HG03159 (cell line): Measurements from ENCODE around the gene HS3ST5.
"Not testable (repeated sequence)": the region's sequence is repeated elsewhere in the genome, so short reads cannot be mapped to it uniquely, and the experiment has no call there.

Source experiments
- ATAC-seq: cut with Tn5 transposase; IDR thresholded peaks from one replicate; pipeline ENCODE4 v1.9.1; 2021; ENCODE audit warnings: mild to moderate bottlenecking, moderate library complexity; ENCODE audit not compliant: unreplicated experiment

Gene HS3ST5

DNA sequence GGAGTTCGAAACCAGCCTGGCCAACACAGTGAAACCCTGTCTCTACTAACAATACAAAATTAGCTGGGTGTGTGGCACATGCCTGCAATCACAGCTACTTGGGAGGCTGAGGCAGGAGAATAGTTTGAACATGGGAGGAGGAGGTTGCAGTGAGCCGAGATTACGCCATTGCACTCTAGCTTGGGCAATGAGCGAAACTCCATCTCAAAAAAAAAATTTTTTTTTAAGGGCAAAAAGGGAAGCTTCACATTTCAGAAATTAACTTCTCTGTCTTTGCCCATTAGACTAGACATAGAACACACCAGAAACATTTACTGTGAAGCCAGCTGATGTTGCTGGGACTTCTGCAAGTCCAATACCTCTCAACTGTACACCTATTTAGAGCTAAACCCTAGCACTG lies 281.1 kb downstream of the HS3ST5 start:
- ATAC-seq, result no peak

DNA sequence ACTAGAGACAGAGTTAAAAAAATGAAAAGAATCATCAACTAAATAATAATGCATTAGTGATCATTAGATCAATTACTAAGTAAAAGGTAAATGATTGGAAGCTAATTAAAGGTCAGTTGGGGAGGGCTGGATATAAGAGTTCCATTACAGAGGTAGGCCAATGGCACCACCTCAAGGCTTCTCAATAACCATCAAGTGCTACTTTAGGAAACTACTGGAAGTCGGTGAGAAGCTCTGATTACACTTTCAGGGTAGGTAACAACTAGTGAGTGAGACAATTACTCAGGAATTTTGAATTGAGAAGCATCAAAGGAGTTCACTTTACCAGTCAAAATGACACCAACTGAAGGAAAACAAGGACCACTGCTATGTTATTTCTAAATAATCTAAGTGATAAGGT lies 281.7 kb downstream of the HS3ST5 start:
- ATAC-seq, result no peak

DNA sequence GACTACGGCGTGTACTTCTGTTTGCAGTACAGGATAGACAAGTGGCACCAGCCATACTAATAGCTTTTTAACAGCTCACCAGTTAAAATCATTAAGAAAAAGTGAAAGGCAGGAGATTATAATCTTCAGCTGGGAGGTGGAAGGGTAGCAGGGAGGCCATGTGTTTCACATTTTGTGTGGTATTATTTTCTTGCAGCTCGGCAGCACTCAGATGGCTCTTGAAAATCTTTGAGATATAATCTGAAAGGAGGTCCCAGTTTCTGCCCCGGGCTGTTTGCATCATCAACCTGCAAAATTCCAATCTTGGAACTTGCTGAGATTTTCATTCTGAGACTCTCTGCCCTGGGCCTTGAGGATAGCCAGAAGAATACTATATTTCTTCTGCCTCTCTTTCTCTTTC lies 284.4 kb downstream of the HS3ST5 start:
- no peak for ATAC-seq

DNA sequence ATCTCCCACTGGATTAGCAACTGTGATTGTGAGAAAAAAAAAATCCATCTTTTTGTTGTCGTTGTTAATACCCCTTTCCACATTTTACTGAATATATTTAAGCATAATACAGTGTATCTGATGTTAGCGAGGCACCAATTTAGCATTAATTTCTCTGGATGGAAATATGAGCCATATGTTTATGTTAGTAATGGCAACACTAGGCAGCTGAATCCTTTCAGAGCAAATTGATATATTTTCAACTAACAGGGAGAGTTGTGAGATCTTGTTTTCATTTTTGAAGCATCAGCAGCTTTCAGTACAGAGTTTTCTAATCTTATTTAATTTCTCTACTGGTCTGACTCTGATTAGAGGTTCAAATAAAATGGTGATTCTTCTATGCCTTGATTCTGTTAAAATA lies 287.1 kb downstream of the HS3ST5 start:
- no peak for ATAC-seq

DNA sequence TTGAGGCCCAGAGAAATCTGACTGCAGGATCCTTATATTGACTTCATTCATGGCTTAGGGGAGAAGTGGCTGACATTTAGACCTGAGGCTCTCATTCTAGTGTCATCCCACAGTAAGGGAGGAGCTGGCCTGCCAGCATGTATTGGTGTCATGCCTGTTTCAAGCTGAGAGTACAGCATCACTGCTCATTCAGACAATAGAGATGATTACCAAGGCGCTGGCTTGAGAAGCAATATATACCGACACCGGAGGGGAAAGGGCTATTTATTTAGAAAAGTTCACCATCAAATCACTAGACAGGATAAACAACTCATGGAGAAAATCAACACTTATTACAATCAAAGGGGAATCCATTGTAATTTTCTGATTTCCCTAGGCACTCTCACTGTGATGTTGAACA lies 287.5 kb downstream of the HS3ST5 start:
- ATAC-seq, result no peak

DNA sequence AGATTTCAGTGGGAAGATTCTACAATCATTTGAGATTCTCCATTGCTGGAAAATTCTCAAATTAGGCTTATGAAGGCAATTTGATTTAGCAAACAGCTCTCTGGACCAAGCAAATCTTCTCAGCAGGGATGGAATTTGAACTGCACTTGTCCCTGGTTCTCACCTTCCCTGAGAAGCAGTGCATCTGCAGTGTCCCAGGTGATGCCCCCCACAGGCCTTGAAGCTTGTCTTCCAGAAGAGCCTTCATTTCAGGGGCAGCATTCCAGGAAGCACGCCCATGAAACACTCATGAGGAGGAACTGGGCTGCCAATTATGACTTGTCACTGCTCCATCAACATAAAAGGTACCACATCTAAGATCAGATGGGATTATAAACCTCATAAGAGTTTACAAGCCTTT lies 289.0 kb downstream of the HS3ST5 start:
- ATAC-seq, result no peak

DNA sequence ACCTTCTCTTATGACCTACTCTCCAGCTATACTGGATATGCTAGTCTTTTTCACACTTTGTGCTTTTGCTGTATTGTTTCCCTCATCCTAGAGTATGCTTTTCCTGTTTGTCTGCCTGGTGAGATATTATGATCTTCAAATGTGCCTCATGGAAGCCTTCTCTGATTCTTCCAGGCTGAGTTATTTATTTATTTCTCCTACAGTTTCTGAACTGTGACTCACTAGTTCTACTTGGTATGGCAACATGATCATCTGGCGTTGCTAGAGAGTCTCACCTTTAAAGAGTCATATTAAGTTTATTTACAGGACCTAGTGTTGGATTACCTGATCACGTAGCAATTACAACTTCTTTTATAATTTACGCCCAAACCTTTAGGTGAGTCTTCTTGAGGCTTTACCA lies 290.7 kb downstream of the HS3ST5 start:
- ATAC-seq, result no peak

DNA sequence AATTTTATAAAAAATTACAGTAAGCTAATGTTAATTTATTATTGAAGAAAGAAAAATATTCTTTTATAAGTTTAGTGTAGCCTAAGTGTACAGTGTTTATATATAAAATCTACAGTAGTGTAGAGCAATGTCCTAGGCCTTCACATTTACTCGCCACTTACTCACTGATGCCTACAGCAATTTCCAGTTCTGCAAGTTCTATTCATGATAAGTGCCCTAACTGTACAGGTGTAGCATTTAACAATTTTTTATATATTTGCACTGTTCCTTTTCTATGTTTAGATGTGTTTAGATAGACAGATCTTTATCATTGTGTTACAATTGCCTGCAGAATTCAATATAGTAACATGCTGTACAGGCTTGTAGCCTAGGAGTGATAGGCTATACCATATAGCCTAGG lies 291.8 kb downstream of the HS3ST5 start:
- no peak for ATAC-seq

DNA sequence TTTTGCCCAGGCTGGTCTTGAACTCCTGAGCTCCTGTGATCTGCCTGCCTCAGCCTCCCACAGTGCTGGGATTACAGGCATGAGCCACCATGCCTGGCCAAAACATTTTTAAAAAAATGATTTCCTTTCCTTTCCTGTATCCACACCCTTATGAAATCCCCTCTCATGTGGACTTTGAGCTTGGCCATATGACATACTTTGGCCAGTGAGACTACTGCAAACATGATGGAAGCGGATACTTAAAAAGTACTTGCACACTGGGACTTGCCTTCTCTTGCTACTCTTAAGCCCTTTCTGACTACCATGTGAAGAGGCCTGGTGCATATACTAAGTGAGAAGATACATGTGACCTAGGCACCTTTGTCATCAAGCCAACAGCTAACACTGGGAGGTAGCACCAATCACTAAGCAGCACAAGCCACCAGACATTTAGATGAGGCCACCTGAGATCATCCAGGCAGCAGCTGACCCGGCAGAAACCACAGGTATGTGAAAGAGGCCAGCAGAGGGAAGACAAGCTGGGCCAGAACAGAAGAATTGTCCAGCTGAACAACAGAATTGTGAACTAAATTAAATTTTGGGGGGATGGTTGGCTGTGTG lies 293.4 kb downstream of the HS3ST5 start:
- no peak for ATAC-seq

DNA sequence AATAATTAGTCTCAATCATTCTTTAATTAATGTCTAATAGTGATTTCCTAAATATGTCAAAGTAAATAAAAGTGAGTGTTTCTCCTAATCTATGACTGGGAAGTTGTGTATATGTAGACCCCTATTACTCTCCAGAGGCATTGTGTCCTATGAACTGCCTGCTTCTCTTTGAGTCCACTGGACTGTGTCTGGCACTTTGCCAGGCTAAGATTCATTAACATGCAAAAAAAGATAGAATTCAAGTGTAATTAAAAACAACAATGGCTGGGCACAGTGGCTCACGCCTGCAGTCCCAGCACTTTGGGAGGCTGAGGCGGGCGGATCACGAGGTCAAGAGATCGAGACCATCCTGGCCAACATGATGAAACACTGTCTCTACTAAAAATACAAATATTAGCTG lies 298.3 kb downstream of the HS3ST5 start:
- ATAC-seq, result not testable (repeated sequence)

DNA sequence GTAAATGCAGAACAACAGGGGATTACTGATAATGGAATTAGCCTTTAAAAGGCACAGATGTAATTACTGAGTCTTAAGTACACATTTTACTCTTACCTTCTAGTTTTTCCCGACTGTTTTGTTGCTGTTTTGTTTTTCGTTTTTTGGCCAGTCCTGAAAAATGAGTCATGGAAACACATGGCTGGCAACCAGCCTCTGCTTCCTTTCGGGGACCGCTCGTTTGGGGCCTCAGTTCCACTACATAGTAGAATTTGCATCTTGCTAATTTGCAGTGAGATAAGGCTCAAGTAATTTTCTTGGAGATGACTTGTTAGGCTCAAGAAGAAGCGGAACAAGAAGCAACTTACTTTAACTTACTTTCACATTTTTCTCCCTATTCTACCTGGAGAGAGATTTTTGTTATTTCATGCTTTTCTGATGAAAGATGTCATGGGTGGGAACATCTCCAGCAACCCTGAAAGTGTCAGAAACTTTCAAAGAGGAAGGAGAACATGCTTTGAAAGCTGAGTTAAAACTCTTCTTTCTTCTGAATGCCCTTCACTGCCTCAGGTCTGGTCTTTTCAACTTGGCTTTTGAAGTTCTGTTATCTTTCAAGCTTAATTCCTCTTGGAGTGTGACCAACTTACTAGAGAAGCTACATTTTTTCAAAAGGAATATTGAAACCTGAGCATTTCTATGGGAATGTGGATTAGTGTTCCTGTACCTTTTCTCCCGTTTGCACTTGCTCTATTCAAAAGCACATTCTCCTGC lies 300.4 kb downstream of the HS3ST5 start:
- no peak for ATAC-seq

DNA sequence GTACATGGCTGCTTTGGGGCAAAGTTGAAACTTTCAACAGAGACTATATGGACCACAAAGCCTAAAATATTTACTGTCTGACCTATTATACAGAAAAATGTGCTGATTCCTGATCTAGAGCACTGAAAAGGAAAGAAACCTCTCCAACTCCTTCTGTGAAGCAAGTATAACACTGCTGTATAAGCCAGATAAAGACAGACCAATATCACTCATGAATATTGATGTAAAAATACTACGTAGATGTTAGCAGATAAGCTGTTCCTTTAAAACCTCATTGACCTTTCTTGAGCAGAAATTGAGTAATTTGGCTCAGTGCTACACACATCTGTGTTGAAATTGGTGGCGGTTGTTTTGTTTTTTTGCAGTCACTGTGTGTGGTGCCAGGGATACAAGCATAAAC lies 302.0 kb downstream of the HS3ST5 start:
- ATAC-seq, result no peak

DNA sequence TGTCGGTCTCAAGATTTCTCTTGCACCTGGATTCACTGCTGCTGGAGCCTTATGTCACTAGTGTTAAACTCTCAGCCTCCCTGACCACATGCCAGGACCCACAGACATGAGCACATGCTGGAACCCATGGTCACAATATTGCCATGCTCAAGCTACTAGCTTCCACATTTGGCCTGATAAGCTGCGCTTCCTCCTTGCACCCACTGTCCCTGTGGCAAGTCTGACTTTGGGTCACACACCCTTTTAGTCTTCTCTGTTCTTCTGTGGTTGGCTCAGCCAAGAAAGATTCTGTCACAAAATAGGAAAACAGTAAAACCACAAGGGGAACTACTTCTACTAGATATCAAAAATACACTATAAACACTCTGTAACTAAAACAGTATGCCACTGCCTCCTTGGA lies 303.0 kb downstream of the HS3ST5 start:
- no peak for ATAC-seq

DNA sequence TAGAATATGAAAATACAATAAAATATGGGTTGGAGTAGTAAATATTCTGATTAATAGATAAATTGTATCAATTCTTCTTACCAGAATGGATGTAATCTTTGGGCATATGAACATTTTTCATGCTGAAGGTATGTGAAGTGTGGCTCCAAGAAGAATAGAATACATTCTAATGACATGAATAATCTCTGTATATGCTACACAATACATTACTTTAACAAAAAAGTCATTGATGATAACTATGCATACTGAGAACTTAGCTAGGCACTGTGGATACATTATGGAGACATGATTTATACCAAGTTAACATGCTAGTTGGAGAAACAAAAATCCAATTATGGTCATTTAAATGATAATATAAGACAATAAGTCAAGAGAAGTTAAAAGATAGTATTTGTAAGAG lies 309.2 kb downstream of the HS3ST5 start:
- no peak for ATAC-seq

DNA sequence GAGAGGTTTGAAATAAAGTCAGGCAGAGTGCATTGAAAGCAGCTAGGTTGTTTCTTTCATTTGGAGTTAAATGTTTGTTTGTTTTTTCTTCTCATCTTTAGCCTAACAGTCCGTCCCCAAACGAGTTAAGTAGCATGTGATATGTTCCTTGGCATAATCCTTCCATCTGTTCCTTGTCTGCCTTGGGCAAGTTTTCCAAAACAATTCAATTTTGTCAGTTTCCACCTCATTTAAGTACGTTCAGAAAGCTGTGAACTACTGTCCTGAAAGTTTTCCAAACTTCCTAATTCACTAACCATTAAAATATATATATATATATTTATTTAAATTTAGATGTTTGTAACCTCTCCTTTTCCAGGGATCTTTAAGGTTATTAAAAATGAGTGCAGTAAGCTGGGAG lies 310.1 kb downstream of the HS3ST5 start:
- no peak for ATAC-seq

DNA sequence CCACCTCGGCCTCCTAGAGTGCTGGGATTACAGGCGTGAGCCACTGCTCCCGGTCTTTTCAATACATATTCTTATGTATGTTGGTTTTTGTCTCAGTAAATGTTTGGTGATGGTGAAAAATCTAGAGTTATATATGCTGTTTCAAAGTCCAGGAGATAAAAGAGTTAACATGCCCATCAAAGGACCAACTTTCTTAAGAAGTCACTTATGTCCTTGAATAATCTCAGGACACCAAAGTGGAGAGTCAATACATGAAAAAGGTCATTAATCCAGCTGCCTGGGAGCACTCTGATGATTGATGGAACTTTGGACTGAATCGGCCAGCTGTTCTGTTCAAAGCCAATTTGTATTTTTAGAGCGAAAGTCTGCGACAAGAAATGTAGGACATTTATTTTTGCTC lies 312.1 kb downstream of the HS3ST5 start:
- ATAC-seq, result no peak

DNA sequence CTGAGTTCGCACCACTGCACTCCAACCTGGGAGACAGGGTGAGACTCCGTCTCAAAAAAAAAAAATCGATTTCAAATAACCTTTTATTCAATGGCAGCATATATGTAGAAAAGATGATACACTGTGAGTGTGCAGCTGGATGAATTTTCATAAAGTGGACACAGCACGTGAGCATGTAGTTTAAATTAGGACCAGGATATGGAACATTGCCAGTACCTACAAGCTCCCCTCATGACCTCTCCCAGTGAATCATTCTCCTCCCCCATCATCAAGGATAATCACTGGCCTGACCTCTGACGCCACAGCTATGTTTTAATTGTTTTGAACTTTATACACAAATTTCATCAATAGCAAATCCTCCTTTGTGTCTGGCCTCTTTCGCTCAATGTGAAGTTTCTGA lies 318.1 kb downstream of the HS3ST5 start:
- no peak for ATAC-seq

DNA sequence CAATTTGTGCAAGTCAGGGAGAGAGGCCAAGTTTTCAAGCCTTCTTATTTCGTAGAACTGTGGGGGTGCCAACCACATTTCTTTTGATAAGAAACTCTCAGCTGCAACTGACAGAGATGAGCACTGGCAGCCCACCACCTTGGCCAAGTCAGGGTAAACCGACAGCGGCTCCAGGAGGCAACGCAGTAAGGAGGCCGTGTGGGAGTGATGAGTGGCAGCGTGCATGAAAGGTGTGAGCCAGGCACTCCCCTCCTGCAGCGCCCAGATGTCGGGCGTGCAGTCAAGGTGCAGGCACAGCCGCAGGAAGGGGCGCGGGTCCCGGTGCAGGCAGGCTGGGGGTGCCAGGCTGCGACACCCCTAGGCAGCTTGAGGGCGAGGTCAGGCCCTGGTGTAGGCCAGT lies 322.6 kb downstream of the HS3ST5 start:
- no peak for ATAC-seq

DNA sequence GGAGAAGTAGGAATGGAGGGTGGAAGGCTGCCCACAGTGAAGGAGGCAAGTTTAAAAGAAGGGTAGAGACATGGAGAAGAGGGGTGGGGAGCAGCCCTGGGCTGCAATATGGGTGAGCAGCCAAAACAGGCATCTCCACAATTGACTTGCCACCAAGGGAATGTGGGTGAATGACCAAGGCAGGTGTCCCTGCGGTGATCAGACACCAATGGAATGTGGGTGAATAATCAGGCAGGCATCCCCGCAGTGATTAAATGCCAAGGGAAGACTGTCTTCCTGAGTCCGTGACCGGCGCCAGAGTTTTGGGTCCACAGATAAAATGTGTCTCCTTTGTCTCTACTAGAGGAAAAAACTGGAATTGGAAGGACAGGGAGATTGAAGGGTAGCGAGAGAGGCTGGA lies 325.7 kb downstream of the HS3ST5 start:
- ATAC-seq, result not testable (repeated sequence)

DNA sequence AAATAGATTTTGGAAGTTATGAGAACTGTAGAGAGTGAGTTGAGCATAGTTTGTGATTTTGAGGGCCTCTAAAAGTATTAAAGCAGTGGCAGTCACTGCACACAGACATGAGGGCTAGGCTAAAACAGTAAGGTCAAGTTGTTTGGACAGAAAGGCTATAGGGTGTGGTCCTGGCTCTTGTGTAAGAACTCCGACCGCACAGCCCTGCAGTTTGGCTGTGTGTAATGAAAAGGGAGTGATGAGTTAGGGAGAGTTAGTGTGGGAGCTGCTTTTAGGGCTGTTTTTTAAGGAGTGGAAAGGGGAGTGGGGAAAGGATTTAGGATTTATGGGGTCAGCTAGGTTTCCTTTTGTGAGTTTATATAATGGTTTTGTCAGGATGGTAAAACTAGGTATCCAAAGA lies 328.7 kb downstream of the HS3ST5 start:
- ATAC-seq, result not testable (repeated sequence)

DNA sequence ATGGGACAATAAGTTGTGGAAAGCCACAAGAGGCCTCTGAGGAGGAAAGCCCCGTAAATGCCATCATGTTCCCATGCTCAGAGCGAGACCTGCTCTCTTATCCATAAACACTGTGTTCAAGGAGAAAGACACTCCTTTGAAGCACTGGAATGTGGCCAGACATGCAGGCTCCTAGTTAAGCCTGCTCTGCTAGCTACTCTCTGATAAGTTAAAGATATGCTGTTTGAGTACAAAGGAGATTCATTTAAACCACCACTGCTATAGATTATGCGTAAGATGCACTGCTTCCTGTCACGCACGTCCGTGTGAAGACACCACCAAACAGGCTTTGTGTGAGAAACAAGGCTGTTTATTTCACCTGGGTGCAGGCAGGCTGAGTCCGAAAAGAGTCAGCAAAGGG lies 331.3 kb downstream of the HS3ST5 start:
- ATAC-seq, result not testable (repeated sequence)

DNA sequence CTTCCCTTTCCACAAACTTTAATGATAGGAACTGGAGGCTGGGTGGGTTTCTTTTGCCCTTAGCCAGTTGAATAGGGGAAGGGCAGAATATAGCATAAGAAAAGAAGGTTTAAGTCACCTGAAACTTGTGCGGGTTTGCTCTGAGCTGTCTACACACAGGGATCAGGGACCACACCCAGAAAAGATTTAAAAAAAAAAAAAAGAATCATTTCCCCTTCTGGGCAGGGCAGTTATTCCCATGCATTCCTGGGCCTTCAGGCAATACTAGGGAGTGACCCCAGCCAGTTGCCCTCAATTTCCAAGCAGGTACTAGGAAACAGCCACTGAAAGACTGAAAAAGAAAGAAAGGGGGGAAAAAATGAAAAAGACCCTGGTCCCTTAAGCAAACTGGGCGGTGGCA lies 332.3 kb downstream of the HS3ST5 start:
- ATAC-seq, result no peak

DNA sequence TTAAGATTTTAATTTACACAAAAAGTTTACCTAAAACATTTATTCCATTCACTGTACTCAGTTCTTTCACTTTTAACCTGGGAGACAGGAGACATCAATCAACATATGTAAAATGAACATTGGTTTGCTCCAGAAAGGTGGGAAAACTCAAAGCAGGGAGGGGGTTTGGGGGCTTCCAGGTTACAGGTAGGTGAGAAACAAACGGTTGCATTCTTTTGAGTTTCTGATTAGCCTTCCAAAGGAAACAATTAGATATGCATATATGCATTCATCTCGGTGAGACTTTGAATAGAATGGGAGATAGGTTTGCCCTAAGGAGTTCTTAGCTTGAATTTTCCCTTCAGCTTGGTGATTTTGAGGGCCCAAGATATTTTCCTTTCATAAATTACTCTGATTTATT lies 333.6 kb downstream of the HS3ST5 start:
- no peak for ATAC-seq
